ENCODE results near the gene GPI. TPM values are rescaled to one million over a fixed set of nuclear protein-coding genes. Genes with fewer than 3 reads are reported as not detected.

Gene GPI
- total and polyA plus RNA-seq, 2 donors (not counting 3 experiments of a cell fraction or from before 2014, with no cell fraction given), result 131 to 273 TPM

DNA sequence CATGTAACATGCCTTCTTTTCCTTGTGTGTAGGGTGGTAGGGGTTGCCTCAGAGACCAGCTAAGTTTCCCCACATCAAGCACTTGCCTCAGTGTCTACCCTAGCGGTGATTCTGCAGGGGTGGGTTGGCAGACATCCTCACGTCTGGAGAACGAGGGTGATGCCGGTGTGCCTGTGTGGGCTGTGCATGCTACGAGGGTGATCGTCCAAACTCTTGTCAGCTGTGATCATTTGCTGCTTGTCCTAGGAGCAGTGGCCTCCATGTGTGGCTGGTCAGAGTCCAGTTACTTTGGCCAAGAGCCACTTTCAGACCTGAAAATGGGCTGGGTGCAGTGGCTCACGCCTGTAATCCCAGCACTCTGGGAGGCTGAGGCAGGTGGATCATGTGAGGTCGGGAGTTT is 5.1 kb downstream of the GPI start:
- Histone ChIP-seq H3K4me1 (ENCODE audit: control insufficient read depth, extremely low read depth, insufficient read depth, low read length) (peaks cover 8% of the 10 kb centered on the region), H3K36me3 (ENCODE audit: control insufficient read depth in 2 of 2, extremely low read depth in 1 of 2, insufficient read depth in 2 of 2, low read length in 2 of 2) (peaks cover 6 to 23% of the 10 kb centered on the region in 2 experiments), H3K4me3 (replicated peaks in 1 of 3; ENCODE audit: insufficient read depth in 1 of 3, low read depth in 1 of 3, low read length in 3 of 3) (no peak overlapping the region), H4K20me1 (replicated peaks; ENCODE audit: control insufficient read depth, extremely low read depth, insufficient read depth, low read length) (no peaks in the 10 kb centered on the region), H3K9me3 (replicated peaks; ENCODE audit: control insufficient read depth, insufficient read depth, low read length) (no peaks in the 10 kb centered on the region), H3K27ac (ENCODE audit: insufficient read depth, low read depth, low read length) (no peak overlapping the region), H2AFZ (ENCODE audit: low read depth, low read length) (no peak overlapping the region), H3K9me1 (replicated peaks; ENCODE audit: control insufficient read depth, extremely low read depth, insufficient read depth, low read length) (no peaks in the 10 kb centered on the region), H3K27me3 (ENCODE audit: control insufficient read depth in 2 of 2, insufficient read depth in 2 of 2, low read length in 2 of 2) (no peaks in the 10 kb centered on the region), H3K79me2 (ENCODE audit: control insufficient read depth, insufficient read depth, low read length) (peaks cover 35% of the 10 kb centered on the region), H3K9ac (replicated peaks; ENCODE audit: extremely low read depth, insufficient read depth, low read length) (no peak overlapping the region), H3K4me2 (ENCODE audit: insufficient read depth, low read length) (no peak overlapping the region)
- TF ChIP-seq EZH2 (IDR thresholded peaks at IDR 0.05; ENCODE audit: borderline replicate concordance, low read depth, low read length, severe bottlenecking), result no peak
- TF ChIP-seq JUN (IDR thresholded peaks at IDR 0.05; ENCODE audit: borderline replicate concordance, insufficient read depth, insufficient read length, low read depth), result no peak
- TF ChIP-seq, protein P1, sequence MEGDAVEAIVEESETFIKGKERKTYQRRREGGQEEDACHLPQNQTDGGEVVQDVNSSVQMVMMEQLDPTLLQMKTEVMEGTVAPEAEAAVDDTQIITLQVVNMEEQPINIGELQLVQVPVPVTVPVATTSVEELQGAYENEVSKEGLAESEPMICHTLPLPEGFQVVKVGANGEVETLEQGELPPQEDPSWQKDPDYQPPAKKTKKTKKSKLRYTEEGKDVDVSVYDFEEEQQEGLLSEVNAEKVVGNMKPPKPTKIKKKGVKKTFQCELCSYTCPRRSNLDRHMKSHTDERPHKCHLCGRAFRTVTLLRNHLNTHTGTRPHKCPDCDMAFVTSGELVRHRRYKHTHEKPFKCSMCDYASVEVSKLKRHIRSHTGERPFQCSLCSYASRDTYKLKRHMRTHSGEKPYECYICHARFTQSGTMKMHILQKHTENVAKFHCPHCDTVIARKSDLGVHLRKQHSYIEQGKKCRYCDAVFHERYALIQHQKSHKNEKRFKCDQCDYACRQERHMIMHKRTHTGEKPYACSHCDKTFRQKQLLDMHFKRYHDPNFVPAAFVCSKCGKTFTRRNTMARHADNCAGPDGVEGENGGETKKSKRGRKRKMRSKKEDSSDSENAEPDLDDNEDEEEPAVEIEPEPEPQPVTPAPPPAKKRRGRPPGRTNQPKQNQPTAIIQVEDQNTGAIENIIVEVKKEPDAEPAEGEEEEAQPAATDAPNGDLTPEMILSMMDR (IDR thresholded peaks at IDR 0.05; ENCODE audit: extremely low read depth in 1 of 2, insufficient read depth in 1 of 2, low read depth in 1 of 2, low read length in 2 of 2), result no peak
- TF ChIP-seq GATA2 (IDR thresholded peaks at IDR 0.05; ENCODE audit: insufficient read depth, insufficient read length, low read depth, low read length), result no peak
- no peak for TF ChIP-seq FOS (IDR thresholded peaks at IDR 0.05; ENCODE audit: borderline replicate concordance, insufficient read depth, low read length)
- no peak for TF ChIP-seq MYC (IDR thresholded peaks at IDR 0.05; ENCODE audit: low read depth, low read length)
- TF ChIP-seq MAX (IDR thresholded peaks at IDR 0.05; ENCODE audit: insufficient read depth, insufficient read length), result no peak
- no peak for TF ChIP-seq POLR2A (IDR thresholded peaks at IDR 0.05; ENCODE audit: low read depth, low read length)
- TF ChIP-seq POLR2AphosphoS5 (IDR thresholded peaks at IDR 0.05; ENCODE audit: insufficient read depth, low read depth, low read length), result no peak
- CTCF ChIA-PET, result no interaction called here
- FAIRE-seq (no peak), DNase-seq (ENCODE audit: low read depth, low spot score) (no peak)
- dilution Hi-C loops (cut with MboI; ENCODE audit: extremely low pct_ligation_motif_present, low sequenced_read_pairs), result no loop called here
- intact Hi-C loops (cut with micrococcal nuclease), result no loop called here
- no TSS peak for BruUV-seq (replicated peaks)
- POLR2A ChIA-PET, result no interaction called here
